Activated naive CD4-positive, alpha-beta T cell treated with anti-CD3 and anti-CD28 coated beads for 36 hours (primary cell): ENCODE results near the gene JUNB. TPM values are rescaled to one million over a fixed set of nuclear protein-coding genes. Genes with fewer than 3 reads are reported as not detected.
A peak's percentile ranks its signal among the peaks of the same experiment; 100 is the strongest.

Experiments
- CTCF ChIA-PET: fragments of 350-600 bp; sonication (Branson Sonifier 250); formaldehyde crosslinking; loops from one replicate; lab custom pipeline; 2021; ENCODE audit warnings: antibody characterized with exemption; lab: Charles Lee
- DNase-seq: peaks from one replicate; pipeline ENCODE4 v3.0.0-alpha.2; 2020
- H3K27ac Mint-ChIP-seq: one replicate; pipeline ENCODE4 v1.8.0; 2021; ENCODE audit warnings: mild to moderate bottlenecking, mixed read lengths
- H3K27me3 Mint-ChIP-seq: one replicate; pipeline ENCODE4 v1.8.0; 2021; ENCODE audit warnings: low read depth, mixed read lengths
- H3K36me3 Mint-ChIP-seq: one replicate; pipeline ENCODE4 v1.8.0; 2021; ENCODE audit warnings: low read depth, mixed read lengths
- H3K4me1 Mint-ChIP-seq: one replicate; pipeline ENCODE4 v1.8.0; 2021; ENCODE audit warnings: low read depth, mixed read lengths
- H3K4me3 Mint-ChIP-seq: one replicate; pipeline ENCODE4 v1.8.0; 2021; ENCODE audit warnings: mild to moderate bottlenecking, moderate library complexity, mixed read lengths
- H3K9me3 Mint-ChIP-seq: one replicate; pipeline ENCODE4 v1.8.0; 2021; ENCODE audit warnings: mixed read lengths
- intact Hi-C: fragments of 100-400 bp; cut with micrococcal nuclease; formaldehyde crosslinking; loops from one replicate; pipeline ENCODE4 v1.15.1; 2023
- total RNA-seq, 2 experiments: library from RNA; stranded (reverse); gene quantifications; one replicate each; pipeline ENCODE4 v1.2.3, GENCODE V29; 2021

JUNB gene
- total RNA-seq, 2 experiments from 2014 or later, result 292 to 296 TPM

DNA sequence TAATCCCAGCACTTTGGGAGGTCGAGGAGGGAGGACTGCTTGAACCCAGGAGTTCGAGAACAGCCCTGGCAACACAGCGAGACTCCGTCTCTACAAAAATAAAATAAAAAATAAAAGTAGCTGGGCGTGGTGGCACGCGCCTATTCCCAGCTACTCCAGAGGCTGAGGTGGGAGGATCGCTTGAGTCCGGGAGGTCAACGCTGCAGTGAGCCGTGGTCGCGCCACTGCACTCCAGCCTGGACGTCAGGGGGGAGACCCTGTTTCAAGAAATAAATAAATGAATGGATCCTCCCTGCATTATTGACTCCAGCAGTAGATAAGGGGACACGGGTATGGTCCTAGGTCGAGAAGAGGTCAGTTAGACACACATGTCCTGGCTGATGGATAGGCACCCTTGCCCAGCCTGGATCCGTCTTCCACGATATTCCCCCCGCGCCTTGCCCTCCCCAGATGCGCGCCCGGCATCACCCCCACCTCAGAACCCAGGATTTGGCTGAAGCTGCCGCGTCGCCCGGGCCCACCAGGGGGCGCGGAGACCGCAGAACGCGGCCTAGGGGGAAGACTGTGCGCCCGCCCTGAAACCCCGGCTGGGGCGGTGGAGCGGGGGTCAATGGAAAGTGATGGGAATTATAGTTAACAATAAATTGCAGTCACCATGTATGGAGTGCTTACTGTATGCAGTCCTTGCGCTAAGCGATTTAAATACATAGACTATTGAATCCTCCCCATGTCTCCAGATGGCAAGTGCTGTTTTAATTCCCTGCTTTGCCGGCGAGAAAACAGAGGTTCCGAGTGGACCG is 13.9 kb upstream of the JUNB start:
- intact Hi-C loops, result loop anchor here (1.0 kb wide), 1 partner anchor 19 kb away; no protein-coding TSS in a partner anchor

DNA sequence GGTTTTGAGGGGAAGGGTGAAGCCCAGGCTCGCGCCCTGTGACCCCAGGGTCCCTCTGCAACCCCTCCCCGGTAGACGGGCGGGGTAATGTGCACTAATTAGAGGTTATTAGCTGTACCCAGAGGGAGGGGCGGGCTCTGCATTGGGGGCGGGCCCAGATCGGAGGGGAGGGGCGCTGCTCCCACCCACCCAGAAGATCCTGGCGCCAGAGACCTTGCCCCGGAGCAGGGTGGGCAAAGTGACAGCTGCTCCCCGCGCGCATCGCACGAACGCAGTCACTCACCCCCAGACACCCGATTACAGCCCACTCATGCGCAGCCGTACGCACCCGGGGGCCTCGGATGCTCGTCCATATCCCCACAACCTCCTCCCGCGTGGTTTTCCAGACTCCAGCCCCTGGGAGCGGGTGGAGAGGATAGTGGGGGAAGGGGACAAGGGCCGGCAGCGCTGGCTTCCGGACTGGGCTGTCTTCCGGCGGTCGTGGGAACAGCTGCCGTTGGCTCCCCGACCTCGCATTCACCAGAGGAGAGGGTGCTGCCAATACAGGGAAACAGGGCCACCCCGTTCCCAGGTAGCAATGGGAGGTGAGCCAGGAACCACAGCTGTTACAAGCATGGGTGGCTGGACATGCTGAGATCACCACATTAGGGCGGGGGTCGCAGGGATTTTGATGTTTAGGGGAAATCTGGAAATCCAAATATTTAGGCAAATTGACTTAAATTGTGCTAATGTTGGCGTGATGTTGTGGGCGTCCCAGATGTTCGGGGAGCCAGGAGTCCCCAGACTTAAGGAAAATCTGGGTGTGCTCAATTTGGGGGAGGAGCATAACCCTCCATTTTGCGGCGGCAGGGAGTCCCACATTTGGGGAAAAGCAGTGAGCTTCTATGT is 13.0 kb upstream of the JUNB start:
- peak; percentile 63 for DNase-seq
- CTCF ChIA-PET, result interaction anchor here (3.7 to 8.8 kb wide), 4 partner anchors 9 to 69 kb away, joined by 18 to 303 read pairs (median 70); partner anchors contain the start of genes JUNB, PRDX2 and THSD8
- H3K4me3 Mint-ChIP-seq, result peak overlapping the region; percentile 72
- intact Hi-C loops, result no loop called here
- peak overlapping the region; percentile 82 for H3K27ac Mint-ChIP-seq
- no peaks in the 10 kb centered on the region for H3K36me3 Mint-ChIP-seq
- peaks cover 31% of the 10 kb centered on the region for H3K4me1 Mint-ChIP-seq
- no peaks in the 10 kb centered on the region for H3K27me3 Mint-ChIP-seq
- H3K9me3 Mint-ChIP-seq, result no peaks in the 10 kb centered on the region

More for the DNA sequence above, 13.9 kb upstream of the JUNB start:
- H3K4me3 Mint-ChIP-seq, result peak overlapping the region; percentile 72
- no peaks in the 10 kb centered on the region for H3K36me3 Mint-ChIP-seq
- peak; percentile 85 for DNase-seq
- no peaks in the 10 kb centered on the region for H3K9me3 Mint-ChIP-seq
- peak overlapping the region; percentile 82 for H3K27ac Mint-ChIP-seq
- CTCF ChIA-PET, result interaction anchor here (0.6 to 8.8 kb wide), 8 partner anchors 10 to 1409 kb away, joined by 3 to 303 read pairs (median 12); partner anchors contain the start of genes JUNB, PRDX2 and THSD8
- peaks cover 30% of the 10 kb centered on the region for H3K4me1 Mint-ChIP-seq
- H3K27me3 Mint-ChIP-seq, result no peaks in the 10 kb centered on the region

- Mint-ChIP-seq H3K27ac (peak overlapping the region; percentile 82), H3K4me1 (peaks cover 35% of the 10 kb centered on the region), H3K4me3 (peak overlapping the region; percentile 72), H3K27me3 (no peaks in the 10 kb centered on the region), H3K36me3 (no peaks in the 10 kb centered on the region), H3K9me3 (no peaks in the 10 kb centered on the region)
- intact Hi-C loops, result no loop called here
- DNase-seq, result no peak
- CTCF ChIA-PET, result interaction anchor here (3.7 to 8.8 kb wide), 4 partner anchors 9 to 69 kb away, joined by 18 to 303 read pairs (median 70); partner anchors contain the start of genes JUNB, PRDX2 and THSD8
These were observed 12.5 kb upstream of the JUNB start for GRCh38 chr19:12778905-12779161.

DNA sequence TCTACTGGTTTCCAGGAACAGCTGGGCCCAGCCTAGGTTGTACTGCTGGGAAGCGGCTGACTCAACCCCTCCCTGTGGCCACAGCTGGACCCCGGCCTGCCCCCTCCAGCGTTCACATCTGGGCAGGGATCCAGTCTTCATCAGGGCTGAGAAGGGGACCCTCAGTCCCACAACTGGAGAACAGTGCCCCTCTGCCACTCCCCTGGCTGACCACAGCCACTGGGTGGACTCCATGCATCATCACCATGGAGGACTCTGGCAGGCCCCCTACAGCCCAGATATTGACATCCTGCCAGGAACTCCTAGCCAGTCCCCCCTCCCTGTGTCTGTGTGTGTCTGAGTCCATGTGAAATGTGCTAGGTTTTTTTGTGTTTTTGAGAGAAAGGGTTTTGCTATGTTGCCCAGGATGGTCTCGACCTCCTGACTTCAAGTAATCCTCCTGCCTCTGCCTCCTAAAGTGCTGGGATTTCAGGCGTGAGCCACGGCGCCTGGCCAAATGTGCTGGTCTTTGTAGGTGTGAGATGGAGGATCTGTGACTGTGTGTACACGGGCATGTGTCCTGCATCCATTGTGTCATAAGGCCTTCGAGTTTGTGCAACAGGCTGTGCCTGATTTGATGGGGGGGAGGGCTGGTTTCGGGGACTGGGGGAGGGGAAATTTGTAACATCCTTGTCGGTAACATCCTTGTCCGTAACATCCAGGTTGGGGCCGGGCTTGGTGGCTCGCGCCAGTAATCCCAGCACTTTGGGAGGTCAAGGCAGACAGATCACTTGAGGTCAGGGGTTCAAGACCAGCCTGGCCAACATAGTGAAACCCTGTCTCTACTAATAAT is 11.9 kb upstream of the JUNB start:
- Mint-ChIP-seq H3K9me3 (no peaks in the 10 kb centered on the region), H3K4me1 (peaks cover 35% of the 10 kb centered on the region), H3K27me3 (no peaks in the 10 kb centered on the region), H3K27ac (peak overlapping the region; percentile 82), H3K4me3 (peak overlapping the region; percentile 72), H3K36me3 (no peaks in the 10 kb centered on the region)
- peak; percentile 23 for DNase-seq
- intact Hi-C loops, result no loop called here
- CTCF ChIA-PET, result interaction anchor here (3.7 to 8.8 kb wide), 4 partner anchors 8 to 68 kb away, joined by 18 to 303 read pairs (median 70); partner anchors contain the start of genes JUNB, PRDX2 and THSD8

- H3K4me3 Mint-ChIP-seq, result peak overlapping the region; percentile 74
- no peaks in the 10 kb centered on the region for H3K36me3 Mint-ChIP-seq
- H3K4me1 Mint-ChIP-seq, result peaks cover 36% of the 10 kb centered on the region
- intact Hi-C loops, result loop anchor here (1.0 to 10.0 kb wide), 4 partner anchors 9 to 1063 kb away; partner anchors contain the start of genes CALR, JUNB and LYL1
- no peak for DNase-seq
- H3K27me3 Mint-ChIP-seq, result no peaks in the 10 kb centered on the region
- no peaks in the 10 kb centered on the region for H3K9me3 Mint-ChIP-seq
- peak overlapping the region; percentile 93 for H3K27ac Mint-ChIP-seq
- CTCF ChIA-PET, result interaction anchor here (1.4 to 3.1 kb wide), 3 partner anchors 12 to 22 kb away, joined by 3 to 40 read pairs (median 4); partner anchors contain the start of gene JUNB
These were observed 9.2 kb upstream of the JUNB start for GRCh38 chr19:12782174-12782423.

- Mint-ChIP-seq H3K4me1 (peaks cover 32% of the 10 kb centered on the region), H3K9me3 (no peaks in the 10 kb centered on the region), H3K4me3 (peak overlapping the region; percentile 74), H3K27me3 (no peaks in the 10 kb centered on the region), H3K36me3 (no peaks in the 10 kb centered on the region), H3K27ac (peak overlapping the region; percentile 93)
- CTCF ChIA-PET, result interaction anchor here (1.4 to 3.1 kb wide), 3 partner anchors 11 to 23 kb away, joined by 3 to 40 read pairs (median 4); partner anchors contain the start of gene JUNB
- intact Hi-C loops, result loop anchor here (1.0 to 10.0 kb wide), 4 partner anchors 9 to 1062 kb away; partner anchors contain the start of genes CALR, JUNB and LYL1
- DNase-seq, result peak; percentile 93
These were observed 8.6 kb upstream of the JUNB start for GRCh38 chr19:12782424-12783290.

GRCh38 chr19:12783291-12783848 is 7.9 kb upstream of the JUNB start:
- Mint-ChIP-seq H3K27ac (peak overlapping the region; percentile 77), H3K4me1 (peaks cover 33% of the 10 kb centered on the region), H3K27me3 (no peaks in the 10 kb centered on the region), H3K36me3 (no peaks in the 10 kb centered on the region), H3K4me3 (peak overlapping the region; percentile 48), H3K9me3 (no peaks in the 10 kb centered on the region)
- DNase-seq, result peak; percentile 90
- CTCF ChIA-PET, result interaction anchor here (1.4 to 3.1 kb wide), 2 partner anchors 11 to 23 kb away, joined by 4 to 40 read pairs; partner anchors contain the start of gene JUNB
- intact Hi-C loops, result loop anchor here (2.0 to 10.0 kb wide), 3 partner anchors 155 to 1061 kb away; partner anchors contain the start of genes CALR and LYL1

- H3K4me1 Mint-ChIP-seq, result peaks cover 31% of the 10 kb centered on the region
- CTCF ChIA-PET, result interaction anchor here (1.4 to 3.1 kb wide), 2 partner anchors 10 to 24 kb away, joined by 4 to 40 read pairs; partner anchors contain the start of gene JUNB
- H3K36me3 Mint-ChIP-seq, result no peaks in the 10 kb centered on the region
- intact Hi-C loops, result loop anchor here (2.0 to 10.0 kb wide), 3 partner anchors 155 to 1061 kb away; partner anchors contain the start of genes CALR and LYL1
- no peak overlapping the region for H3K27ac Mint-ChIP-seq
- H3K4me3 Mint-ChIP-seq, result peak overlapping the region; percentile 48
- H3K27me3 Mint-ChIP-seq, result no peaks in the 10 kb centered on the region
- no peaks in the 10 kb centered on the region for H3K9me3 Mint-ChIP-seq
- no peak for DNase-seq
These were observed 7.4 kb upstream of the JUNB start for GRCh38 chr19:12783849-12784393.

- DNase-seq, result no peak
- Mint-ChIP-seq H3K27me3 (no peaks in the 10 kb centered on the region), H3K4me3 (no peak overlapping the region), H3K9me3 (no peaks in the 10 kb centered on the region), H3K4me1 (peaks cover 31% of the 10 kb centered on the region), H3K27ac (no peak overlapping the region), H3K36me3 (no peaks in the 10 kb centered on the region)
- intact Hi-C loops, result loop anchor here (5.0 to 10.0 kb wide), 2 partner anchors 318 to 1060 kb away; partner anchors contain the start of gene LYL1
- CTCF ChIA-PET, result no interaction called here
These were observed 6.9 kb upstream of the JUNB start for GRCh38 chr19:12784394-12784870.

DNA sequence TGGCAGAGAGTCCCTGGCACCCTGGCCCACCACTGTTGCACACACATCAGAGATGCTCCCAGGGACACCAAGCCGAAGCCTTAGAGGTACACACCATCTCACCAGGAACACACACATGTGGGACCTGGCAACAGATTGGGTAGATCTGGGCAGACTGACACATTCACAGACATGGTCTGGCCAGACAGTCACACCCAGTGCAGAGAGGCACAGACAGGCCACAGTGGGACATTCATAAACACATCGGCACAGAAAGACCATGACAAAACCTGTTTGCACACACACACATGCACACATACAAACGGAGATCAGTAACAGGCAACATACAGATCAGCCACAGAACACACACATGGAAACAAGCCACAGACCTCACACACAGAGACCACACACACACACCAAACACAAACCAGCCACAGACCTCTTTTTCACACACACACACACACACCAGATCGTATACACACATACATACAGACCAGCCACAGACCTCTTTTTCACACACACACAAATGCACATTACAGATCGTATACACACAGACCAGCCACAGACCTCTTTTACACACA is 6.3 kb upstream of the JUNB start:
- Mint-ChIP-seq H3K4me1 (peaks cover 27% of the 10 kb centered on the region), H3K27me3 (no peaks in the 10 kb centered on the region), H3K36me3 (no peaks in the 10 kb centered on the region), H3K9me3 (no peaks in the 10 kb centered on the region), H3K27ac (no peak overlapping the region), H3K4me3 (no peak overlapping the region)
- DNase-seq, result no peak
- intact Hi-C loops, result loop anchor here (5.0 to 10.0 kb wide), 2 partner anchors 317 to 1060 kb away; partner anchors contain the start of gene LYL1
- CTCF ChIA-PET, result interaction anchor here (0.7 to 4.5 kb wide), 2 partner anchors 7 to 11 kb away, joined by 4 to 36 read pairs; no protein-coding TSS in a partner anchor
